Stimulated activated naive CD8-positive, alpha-beta T cell treated with anti-CD3 and anti-CD28 coated beads, Interleukin-15, amount 100 ng/mL, for 72 hours (primary cell): Measurements from ENCODE around the gene E2F3.
"Not testable (repeated sequence)": the region's sequence is repeated elsewhere in the genome, so short reads cannot be mapped to it uniquely, and the experiment has no call there.

Source experiments
- ATAC-seq: fragments of 150-1000 bp; cut with Tn5 transposase; 2 replicates; pipeline ENCODE4 v1.10.0; 2021; ENCODE audit warnings: mild to moderate bottlenecking, moderate library complexity
- DNase-seq, 2 donors: peaks; one replicate each; pipeline ENCODE4 v3.0.0; 2021 to 2022
- H3K27ac Mint-ChIP-seq, 2 donors: one replicate each; pipeline ENCODE4 v1.8.0; 2022; ENCODE audit warnings: mild to moderate bottlenecking in 2 of 2, mixed read lengths in 2 of 2, moderate library complexity in 2 of 2
- H3K27me3 Mint-ChIP-seq: one replicate; pipeline ENCODE4 v1.8.0; 2022; ENCODE audit warnings: mixed read lengths
- H3K4me1 Mint-ChIP-seq: one replicate; pipeline ENCODE4 v1.8.0; 2022; ENCODE audit warnings: mild to moderate bottlenecking, mixed read lengths
- H3K4me3 Mint-ChIP-seq, 2 donors: one replicate each; pipeline ENCODE4 v1.8.0; 2022; ENCODE audit warnings: mild to moderate bottlenecking in 2 of 2, mixed read lengths in 2 of 2, moderate library complexity in 1 of 2
- H3K9me3 Mint-ChIP-seq, 2 donors: one replicate each; pipeline ENCODE4 v1.8.0; 2022; ENCODE audit warnings: mixed read lengths in 2 of 2

The E2F3 gene

DNA sequence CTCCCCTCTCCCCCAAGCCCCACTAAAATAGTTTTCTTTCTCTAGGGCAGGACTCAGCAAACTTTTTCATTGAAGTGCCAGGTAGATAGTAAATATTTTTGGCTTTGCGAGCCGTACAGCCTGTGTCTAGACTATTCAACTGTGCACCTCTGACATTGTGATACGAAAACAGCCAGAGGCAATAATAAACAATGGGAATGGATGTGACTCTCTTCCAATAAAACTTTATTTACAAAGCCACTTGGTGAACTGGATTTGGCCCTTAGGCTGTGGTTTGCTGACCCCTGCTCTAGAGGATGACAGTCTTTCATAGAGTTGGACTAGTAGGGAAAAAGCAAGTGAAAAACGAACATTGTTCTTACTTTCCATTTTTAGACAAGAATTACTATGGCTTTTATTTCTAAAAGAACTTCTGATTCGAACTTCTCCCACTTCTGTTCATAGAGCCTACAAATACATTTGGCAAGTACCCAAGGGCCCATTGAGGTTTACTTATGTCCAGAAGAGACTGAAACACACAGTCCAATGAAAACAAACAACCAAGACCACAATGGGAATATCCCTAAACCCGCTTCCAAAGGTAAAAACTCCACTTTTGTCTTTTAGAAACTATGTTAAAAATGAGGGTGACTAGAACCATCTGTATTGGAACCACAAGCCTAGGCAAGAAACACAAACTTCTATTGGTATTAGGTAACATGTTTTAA, 86.1 kb downstream of the E2F3 start:
- Mint-ChIP-seq H3K9me3 (no peaks in the 10 kb centered on the region), H3K27me3 (no peaks in the 10 kb centered on the region), H3K4me1 (no peaks in the 10 kb centered on the region), H3K27ac (no peak overlapping the region), H3K4me3 (no peak overlapping the region)
- DNase-seq (no peak), ATAC-seq (no peak)

DNA sequence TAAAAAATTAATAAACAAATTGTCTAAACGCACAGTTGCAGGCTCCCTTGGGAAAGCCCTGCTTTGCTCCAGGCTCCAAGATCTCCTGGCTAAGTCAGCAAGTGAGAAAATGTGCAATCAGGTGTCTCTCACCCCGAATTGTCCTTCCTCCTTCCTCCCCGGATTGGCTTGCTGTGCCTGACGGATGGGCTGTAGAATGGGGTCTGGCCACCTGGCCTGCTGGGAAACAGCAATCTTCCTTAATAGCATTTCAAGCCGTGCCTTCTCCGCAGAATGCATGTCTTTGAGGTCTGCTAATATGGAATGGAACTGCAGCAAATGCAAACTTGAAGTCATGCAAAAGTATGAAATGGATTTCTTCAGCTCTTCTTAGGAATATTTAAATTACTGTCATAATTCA, 88.9 kb downstream of the E2F3 start:
- DNase-seq (no peak), ATAC-seq (no peak)
- H3K4me3 Mint-ChIP-seq, result no peak overlapping the region
- H3K9me3 Mint-ChIP-seq, result no peaks in the 10 kb centered on the region
- H3K4me1 Mint-ChIP-seq, result no peaks in the 10 kb centered on the region
- H3K27ac Mint-ChIP-seq, result no peak overlapping the region
- H3K27me3 Mint-ChIP-seq, result no peaks in the 10 kb centered on the region

DNA sequence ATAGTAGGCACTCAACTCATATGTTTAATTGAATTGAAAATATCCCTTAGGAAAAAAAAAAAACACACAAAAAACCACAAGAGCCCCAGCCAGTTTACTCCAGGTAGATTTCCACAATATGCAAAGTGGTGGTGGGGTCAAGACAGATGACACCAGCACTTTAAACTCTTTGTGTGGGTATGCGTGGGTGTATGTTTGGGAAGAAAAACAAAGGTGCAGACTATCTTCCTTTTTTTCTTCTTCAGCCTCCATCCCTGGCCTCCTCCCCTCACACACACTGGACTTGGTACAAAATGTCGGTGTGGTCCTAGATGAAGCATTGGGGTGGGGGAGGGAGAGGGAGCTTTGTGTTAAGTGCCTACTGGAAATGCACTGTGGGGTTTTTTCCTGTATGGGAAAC, 90.4 kb downstream of the E2F3 start:
- Mint-ChIP-seq H3K27ac (no peak overlapping the region), H3K27me3 (no peaks in the 10 kb centered on the region), H3K4me1 (no peaks in the 10 kb centered on the region), H3K9me3 (no peaks in the 10 kb centered on the region), H3K4me3 (no peak overlapping the region)
- ATAC-seq, result no peak
- DNase-seq, result no peak

DNA sequence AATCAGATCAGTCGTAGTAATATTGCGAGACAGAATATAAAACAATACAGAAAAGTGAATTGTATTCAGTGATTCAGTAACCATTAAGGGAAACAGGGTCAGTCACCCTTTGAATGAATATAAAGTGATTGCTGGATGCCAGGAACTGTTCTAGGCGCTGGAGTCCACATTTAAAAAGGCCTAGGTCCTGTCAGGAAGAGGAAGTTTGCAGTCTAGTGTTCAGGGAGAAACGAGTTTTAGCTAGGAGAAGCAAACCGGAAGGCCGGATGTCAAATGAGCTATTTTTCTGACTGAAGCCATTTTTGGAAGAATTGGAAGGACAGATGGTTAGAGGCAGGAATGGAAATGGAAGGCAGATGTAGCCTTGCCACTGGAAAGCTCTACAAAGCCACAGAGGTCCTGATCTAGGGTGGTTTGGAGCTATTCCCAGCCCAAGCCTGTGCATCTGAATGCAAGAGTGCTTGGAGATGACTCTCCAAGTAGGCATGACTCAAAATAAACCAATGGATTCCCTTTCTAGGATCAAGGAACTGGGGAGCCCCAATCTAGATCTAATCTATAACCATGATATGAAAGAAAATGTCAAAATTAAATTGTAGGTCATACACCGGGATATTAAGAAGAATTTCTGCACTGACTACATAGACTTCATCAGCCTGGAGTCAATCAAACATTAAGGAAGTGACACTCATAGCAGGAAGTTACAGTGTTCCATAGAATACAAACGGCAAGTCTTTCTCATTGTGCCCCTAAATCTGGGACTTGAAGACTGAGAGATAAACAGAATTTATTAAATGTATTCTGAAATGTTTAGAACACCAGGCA, 95.7 kb downstream of the E2F3 start:
- Mint-ChIP-seq H3K27ac (peak overlapping the region in 1 of 2 donors; percentile 3), H3K9me3 (no peaks in the 10 kb centered on the region), H3K4me3 (no peak overlapping the region), H3K27me3 (no peaks in the 10 kb centered on the region), H3K4me1 (no peaks in the 10 kb centered on the region)
- DNase-seq, result no peak
- ATAC-seq, result no peak

DNA sequence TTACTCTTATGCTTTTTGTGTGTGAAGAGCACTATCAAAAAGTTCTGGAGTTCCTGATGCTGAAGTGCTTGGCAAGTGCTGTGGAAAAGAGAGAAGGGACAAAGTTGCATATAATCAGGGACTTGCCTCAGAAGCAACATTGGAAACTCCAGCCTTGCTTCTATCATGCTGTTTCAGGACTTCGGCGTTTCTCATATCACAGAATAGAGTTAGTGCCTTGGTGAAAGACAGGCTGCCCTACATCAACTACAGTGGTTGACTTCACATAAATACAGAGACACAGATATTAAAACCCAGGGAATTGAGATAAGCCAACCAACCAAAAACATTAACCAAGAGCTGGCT, 96.3 kb downstream of the E2F3 start:
- no peak for ATAC-seq
- H3K4me3 Mint-ChIP-seq, result no peak overlapping the region
- H3K4me1 Mint-ChIP-seq, result no peaks in the 10 kb centered on the region
- no peak overlapping the region for H3K27ac Mint-ChIP-seq
- no peaks in the 10 kb centered on the region for H3K27me3 Mint-ChIP-seq
- no peaks in the 10 kb centered on the region for H3K9me3 Mint-ChIP-seq
- DNase-seq, result no peak

DNA sequence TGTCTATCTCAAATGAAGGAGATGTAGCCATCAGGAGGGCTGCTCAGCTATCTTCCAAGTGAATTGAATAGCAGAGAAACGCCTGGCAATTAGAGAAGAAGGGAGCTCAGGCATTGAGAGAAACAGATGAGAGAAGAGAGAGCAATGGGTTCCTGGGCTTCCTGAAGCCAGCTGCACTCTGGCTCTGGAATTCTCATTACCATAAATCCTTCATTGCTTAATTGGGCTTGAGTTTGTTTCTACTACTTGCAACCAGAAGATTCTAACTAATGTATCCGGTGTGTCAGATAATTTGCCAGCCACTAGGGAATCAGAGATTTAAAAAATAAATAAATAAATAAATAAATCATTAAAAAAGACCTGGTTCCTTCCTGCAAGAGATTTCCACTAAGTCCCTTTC, 107.5 kb downstream of the E2F3 start:
- H3K27ac Mint-ChIP-seq, result no peak overlapping the region
- ATAC-seq (no peak), DNase-seq (no peak)
- no peak overlapping the region for H3K4me3 Mint-ChIP-seq
- H3K4me1 Mint-ChIP-seq, result no peaks in the 10 kb centered on the region
- peaks cover 5% of the 10 kb centered on the region for H3K27me3 Mint-ChIP-seq
- no peaks in the 10 kb centered on the region for H3K9me3 Mint-ChIP-seq

DNA sequence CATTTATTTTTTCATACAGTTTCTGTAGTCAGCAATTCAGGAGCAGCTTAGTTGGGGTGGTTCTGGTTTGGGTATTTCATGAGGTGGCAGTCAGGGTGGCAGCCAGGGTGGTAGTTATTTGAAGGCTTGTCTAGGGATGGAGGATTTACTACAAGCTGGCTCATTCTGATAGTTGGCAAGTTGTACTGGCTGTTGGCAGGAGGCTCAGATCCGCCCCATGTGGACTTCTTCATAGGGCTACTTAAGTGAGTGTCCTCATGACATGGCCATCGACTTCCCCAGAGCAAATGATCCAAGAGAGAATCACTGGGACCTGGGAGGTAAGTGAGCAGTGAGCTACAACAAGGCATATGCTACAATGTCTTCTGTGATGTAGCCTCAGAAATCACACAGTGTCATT, 110.2 kb downstream of the E2F3 start:
- Mint-ChIP-seq H3K9me3 (no peaks in the 10 kb centered on the region), H3K27me3 (peaks cover 5% of the 10 kb centered on the region), H3K4me1 (no peaks in the 10 kb centered on the region), H3K27ac (no peak overlapping the region), H3K4me3 (no peak overlapping the region)
- DNase-seq, result no peak
- ATAC-seq, result no peak

DNA sequence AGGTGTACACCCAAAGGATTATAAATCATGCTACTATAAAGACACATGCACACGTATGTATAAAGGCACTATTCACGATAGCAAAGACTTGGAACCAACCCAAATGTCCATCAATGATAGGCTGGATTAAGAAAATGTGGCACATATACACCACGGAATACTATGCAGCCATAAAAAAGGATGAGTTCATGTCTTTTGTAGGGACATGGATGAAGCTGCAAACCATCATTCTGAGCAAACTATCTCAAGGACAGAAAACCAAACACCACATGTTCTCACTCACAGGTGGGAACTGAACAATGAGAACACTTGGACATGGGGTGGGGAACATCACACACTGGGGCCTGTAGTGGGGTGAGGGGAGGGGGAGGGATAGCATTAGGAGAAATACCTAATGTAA, 123.5 kb downstream of the E2F3 start:
- ATAC-seq, H3K27ac Mint-ChIP-seq, H3K9me3 Mint-ChIP-seq, H3K4me3 Mint-ChIP-seq, DNase-seq: not testable (repeated sequence)
- peaks cover 17% of the 10 kb centered on the region for H3K4me1 Mint-ChIP-seq
- H3K27me3 Mint-ChIP-seq, result peaks cover 13% of the 10 kb centered on the region

DNA sequence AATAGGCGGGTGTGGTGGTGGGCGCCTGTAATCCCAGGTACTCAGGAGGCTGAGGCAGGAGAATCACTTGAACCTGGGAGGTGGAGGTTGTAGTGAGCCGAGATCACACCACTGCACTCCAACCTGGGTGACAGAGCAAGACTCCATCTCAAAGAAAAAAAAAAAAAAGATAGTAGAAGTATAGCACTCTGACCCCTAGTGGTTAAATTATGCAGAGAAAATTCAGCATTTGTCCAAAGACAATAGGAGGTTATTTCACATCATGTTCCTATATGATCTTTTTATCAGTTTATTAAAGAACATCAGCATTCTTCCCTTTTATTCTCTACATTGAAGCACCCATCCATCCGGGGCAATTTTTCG, 127.4 kb downstream of the E2F3 start:
- not testable (repeated sequence) for DNase-seq, H3K27me3 Mint-ChIP-seq, H3K27ac Mint-ChIP-seq, H3K9me3 Mint-ChIP-seq
- H3K4me3 Mint-ChIP-seq, result peak overlapping the region in 1 of 2 donors; percentile 59
- H3K4me1 Mint-ChIP-seq, result peaks cover 24% of the 10 kb centered on the region
- ATAC-seq, result peak; percentile 73

DNA sequence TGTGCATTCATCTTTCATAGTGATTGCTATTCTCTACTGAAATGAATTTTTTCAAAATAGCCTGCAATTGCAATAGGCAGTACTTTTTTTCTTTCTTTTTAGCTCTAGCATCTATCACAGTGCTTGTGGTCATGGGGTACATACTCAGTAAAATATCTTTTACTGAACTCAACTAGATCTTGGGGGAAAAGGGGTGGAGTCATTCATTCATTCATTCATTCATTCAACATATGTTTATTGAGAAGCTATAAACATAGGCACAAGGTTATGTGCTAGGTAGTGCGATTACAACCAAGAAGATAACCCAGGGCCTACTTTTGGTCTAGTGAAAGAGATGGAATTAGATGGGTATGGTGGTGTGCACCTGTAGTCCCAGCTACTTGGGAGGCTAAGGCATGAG, 131.2 kb downstream of the E2F3 start:
- no peak for DNase-seq
- H3K27me3 Mint-ChIP-seq, result peaks cover 6% of the 10 kb centered on the region
- H3K27ac Mint-ChIP-seq, result no peak overlapping the region
- peaks cover 44% of the 10 kb centered on the region for H3K4me1 Mint-ChIP-seq
- H3K4me3 Mint-ChIP-seq, result no peak overlapping the region
- H3K9me3 Mint-ChIP-seq, result no peaks in the 10 kb centered on the region
- no peak for ATAC-seq

DNA sequence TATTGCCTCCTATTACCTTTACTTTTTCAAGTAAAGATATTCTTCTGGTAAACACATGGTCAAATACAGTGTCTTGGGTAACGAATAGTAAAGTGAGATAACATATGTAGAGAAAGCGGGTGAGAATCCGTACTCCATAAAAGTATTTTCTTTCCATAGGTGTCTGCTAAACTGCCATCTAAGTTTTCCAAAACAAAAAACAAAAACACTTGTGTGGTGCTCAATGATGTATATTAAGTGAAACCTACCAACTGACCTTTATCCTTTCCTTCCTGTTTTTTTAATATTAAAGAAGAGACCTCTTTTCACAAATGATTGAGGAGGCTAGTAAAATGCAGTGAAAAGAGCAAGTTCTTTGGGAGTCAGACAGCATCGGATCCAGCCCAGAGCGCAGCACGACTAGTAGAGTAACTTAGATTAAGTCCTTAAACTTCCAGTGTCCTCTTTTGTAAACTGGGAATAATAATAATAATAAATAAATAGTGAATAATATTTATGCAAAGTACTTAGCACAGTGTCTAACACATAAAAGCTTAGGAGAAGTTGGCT, 132.1 kb downstream of the E2F3 start:
- Mint-ChIP-seq H3K27me3 (peaks cover 6% of the 10 kb centered on the region), H3K4me1 (peaks cover 43% of the 10 kb centered on the region), H3K27ac (peak overlapping the region; percentile 92 to 96), H3K4me3 (peak overlapping the region; percentile 94 to 95), H3K9me3 (no peaks in the 10 kb centered on the region)
- ATAC-seq, result no peak
- no peak for DNase-seq

DNA sequence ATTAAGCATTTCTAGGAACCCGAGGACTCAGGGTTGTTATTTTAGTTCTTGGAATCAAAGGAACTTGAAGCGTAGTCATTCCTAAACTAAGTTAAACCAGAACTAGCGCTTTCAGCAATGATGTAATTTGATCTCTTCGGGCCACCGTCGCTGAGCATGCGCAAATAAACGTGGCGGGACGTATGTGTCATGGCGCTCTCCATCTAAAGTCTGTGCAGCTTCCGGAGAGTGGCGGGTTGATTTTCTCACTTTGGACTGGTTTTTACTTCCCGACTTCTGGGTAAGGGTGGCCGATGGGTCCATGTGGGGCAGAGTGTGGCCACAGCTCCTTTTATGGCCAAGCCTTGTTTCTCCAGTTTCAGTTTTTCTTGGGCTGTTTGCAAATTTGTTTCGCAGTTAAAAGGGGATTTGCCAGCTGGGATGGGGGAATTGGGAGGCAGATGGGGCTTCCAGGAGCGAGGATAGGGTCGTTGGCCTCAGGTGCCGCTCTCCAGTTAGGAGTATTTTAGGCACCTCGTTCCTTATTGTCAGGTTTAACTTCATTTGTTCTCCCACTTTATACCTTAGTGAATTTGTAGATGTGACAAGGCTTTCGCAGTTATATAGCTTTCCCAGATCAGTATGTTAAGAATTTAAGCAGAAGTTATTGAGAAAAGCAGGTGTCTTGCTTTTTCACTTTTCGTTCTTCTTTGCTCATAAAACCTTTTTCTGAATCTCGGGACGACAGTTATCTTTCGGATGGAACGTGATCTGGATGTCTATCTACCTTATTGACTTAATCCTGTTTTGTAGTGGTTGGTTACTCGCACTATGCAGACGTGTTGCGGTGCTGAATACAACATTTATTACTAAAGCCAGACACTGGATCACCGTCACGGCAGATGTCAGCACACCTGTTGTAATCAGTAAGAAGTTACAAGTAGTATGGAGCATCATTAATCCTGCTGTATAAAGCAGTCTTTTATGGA, 132.9 kb downstream of the E2F3 start, which contains the start of gene CDKAL1:
Gene CDKAL1 (plus strand): TSS at position 163 of the 968 bp plus-strand sequence. CDS start 11,894 bp downstream, outside the sequence.
- H3K9me3 Mint-ChIP-seq, result no peaks in the 10 kb centered on the region

DNA sequence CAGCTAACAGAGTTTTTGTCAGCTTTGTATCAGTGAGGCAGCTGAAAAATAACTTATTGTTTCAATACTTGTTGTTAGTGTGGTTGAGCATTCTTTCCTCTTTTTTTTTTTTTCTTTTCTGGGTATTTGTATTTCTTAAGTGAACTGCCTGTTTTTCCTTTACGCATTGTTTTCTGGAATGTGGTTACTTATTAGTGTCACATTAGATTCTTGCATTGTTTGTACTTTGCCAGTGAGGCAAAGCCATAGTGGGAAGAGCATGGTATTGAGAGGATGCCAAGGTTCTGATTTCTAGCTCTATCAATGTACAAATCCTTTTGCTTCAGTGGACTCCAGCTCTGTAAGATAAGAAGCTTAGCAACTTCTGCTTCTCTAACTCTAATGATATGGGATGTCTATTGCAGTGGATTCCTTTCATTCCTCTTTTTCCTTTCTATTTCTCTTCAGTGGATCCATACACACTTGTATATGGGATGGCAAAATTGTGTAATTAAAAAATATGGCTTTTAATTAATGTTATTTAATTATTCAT, 136.5 kb downstream of the E2F3 start:
- DNase-seq, result no peak
- ATAC-seq, result no peak
- H3K9me3 Mint-ChIP-seq, result no peaks in the 10 kb centered on the region
- no peak overlapping the region for H3K27ac Mint-ChIP-seq
- H3K27me3 Mint-ChIP-seq, result no peaks in the 10 kb centered on the region
- peak overlapping the region in 1 of 2 donors; percentile 44 for H3K4me3 Mint-ChIP-seq
- H3K4me1 Mint-ChIP-seq, result peaks cover 62% of the 10 kb centered on the region

More for the DNA sequence above, 132.9 kb downstream of the E2F3 start, which contains the start of gene CDKAL1:
- Mint-ChIP-seq H3K4me1 (peaks cover 43% of the 10 kb centered on the region), H3K27me3 (peaks cover 3% of the 10 kb centered on the region), H3K27ac (peak within 1 kb of the TSS; percentile 96 to 98), H3K4me3 (peak within 1 kb of the TSS; percentile 94 to 95)
- ATAC-seq (peak; percentile 92), DNase-seq (peak; percentile 82 to 93)

DNA sequence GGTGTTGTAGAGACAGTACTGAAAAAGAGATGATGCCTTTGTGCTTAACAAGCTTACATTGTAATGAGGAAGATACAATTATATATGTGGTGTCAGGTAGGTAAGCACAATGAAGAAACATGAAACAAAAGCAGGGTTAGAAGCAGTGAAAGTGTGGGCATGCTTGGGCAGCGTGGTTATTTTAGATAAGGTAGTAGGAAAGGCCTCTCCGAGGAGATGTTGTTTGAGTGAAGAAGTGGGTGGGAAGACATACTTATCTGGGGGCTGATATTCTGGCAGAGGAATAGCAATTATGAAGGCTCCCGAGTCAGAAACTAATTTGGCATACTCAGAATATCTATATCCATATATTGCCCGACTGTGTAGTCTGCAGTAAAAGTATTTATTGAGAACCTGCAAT, 137.2 kb downstream of the E2F3 start:
- Mint-ChIP-seq H3K9me3 (no peaks in the 10 kb centered on the region), H3K4me3 (peak overlapping the region in 1 of 2 donors; percentile 9), H3K27ac (no peak overlapping the region), H3K4me1 (peaks cover 59% of the 10 kb centered on the region), H3K27me3 (no peaks in the 10 kb centered on the region)
- DNase-seq, result no peak
- no peak for ATAC-seq

DNA sequence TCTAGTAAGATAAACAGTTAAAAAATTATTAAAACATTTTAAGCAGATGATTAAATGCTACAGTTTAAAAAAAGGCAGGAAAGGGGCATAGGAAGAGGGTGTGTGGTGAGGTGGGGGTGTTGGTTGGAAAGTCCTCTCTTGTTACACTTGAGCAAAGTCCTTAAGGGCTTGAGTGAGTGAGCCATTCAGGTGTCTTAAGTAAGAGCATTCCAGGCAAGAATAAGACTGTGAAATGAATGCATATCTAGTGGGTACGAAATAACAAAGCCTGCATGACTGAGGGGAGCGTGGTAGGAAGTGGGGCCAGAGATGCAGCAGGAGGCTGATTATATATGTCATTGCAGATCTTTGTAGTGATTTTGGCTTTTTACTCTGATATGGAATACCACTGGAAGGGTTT, 137.7 kb downstream of the E2F3 start:
- Mint-ChIP-seq H3K9me3 (no peaks in the 10 kb centered on the region), H3K4me3 (no peak overlapping the region), H3K27ac (no peak overlapping the region), H3K27me3 (no peaks in the 10 kb centered on the region), H3K4me1 (peaks cover 62% of the 10 kb centered on the region)
- no peak for ATAC-seq
- no peak for DNase-seq
